Measurements from ENCODE around the gene ABHD14A. TPM values are rescaled to one million over a fixed set of nuclear protein-coding genes. Genes with fewer than 3 reads are reported as not detected.
A peak's percentile ranks its signal among the peaks of the same experiment; 100 is the strongest.

ABHD14A gene
- total RNA-seq, 5 donors from 2014 or later (not counting 1 experiment from before 2014, with no cell fraction given): 14.3 to 26.5 (median 20.8) TPM

- Mint-ChIP-seq H3K4me3 (peak overlapping the region in 1 of 3 donors; percentile 37), H3K9me3 (no peaks in the 10 kb centered on the region), H3K36me3 (no peaks in the 10 kb centered on the region), H3K27ac (no peak overlapping the region), H3K4me1 (peaks cover 17 to 21% (median 19%) of the 10 kb centered on the region in 3 donors), H3K27me3 (no peaks in the 10 kb centered on the region)
- ATAC-seq (replicated peaks in 1 of 4): no peak
- Histone ChIP-seq H3K4me3 (ENCODE audit: control insufficient read depth in 1 of 2, extremely low read depth in 1 of 2, low read length in 1 of 2) (no peak overlapping the region), H3K27me3 (replicated peaks in 1 of 2; ENCODE audit: control insufficient read depth in 2 of 2, extremely low read depth in 1 of 2, insufficient read depth in 2 of 2, low read length in 1 of 2) (peaks cover 0 to 13% of the 10 kb centered on the region in 2 experiments), H3K27ac (ENCODE audit: low read length) (no peak overlapping the region), H3K9me3 (no peaks in the 10 kb centered on the region), H3K4me1 (ENCODE audit: control insufficient read depth in 1 of 2, extremely low read depth in 1 of 2, insufficient read depth in 2 of 2, low read length in 2 of 2) (peaks cover 2 to 26% of the 10 kb centered on the region in 2 experiments), H3K36me3 (ENCODE audit: control insufficient read depth in 2 of 2, extremely low read depth in 1 of 2, insufficient read depth in 1 of 2, low read length in 1 of 2) (no peaks in the 10 kb centered on the region)
- no peak for DNase-seq
- 100% methylated on average over 1 of the region's 4 CpGs for WGBS (ENCODE audit: insufficient coverage)
- ChIA-PET CTCF (interaction anchor here in 1 of 2 donors (1.0 to 1.1 kb wide), 2 partner anchors 118 to 138 kb away, joined by 3 read pairs; no protein-coding TSS in a partner anchor), POLR2A (interaction anchor here in 1 of 2 donors (0.6 kb wide), 1 partner anchor 400 kb away, joined by 4 read pairs; no protein-coding TSS in a partner anchor)
Measured at GRCh38 chr3:52004906-52005395, 30.1 kb downstream of the ABHD14A start.

- CTCF ChIA-PET: interaction anchor here (0.6 to 1.0 kb wide), 3 partner anchors 126 to 139 kb away, joined by 3 to 7 read pairs (median 3); no protein-coding TSS in a partner anchor
- peaks cover 17 to 21% (median 19%) of the 10 kb centered on the region in 3 donors for H3K4me1 Mint-ChIP-seq
- H3K27me3 Mint-ChIP-seq: no peaks in the 10 kb centered on the region
- H3K9me3 ChIP-seq: no peaks in the 10 kb centered on the region
- ATAC-seq (replicated peaks in 1 of 4): no peak
- H3K9me3 Mint-ChIP-seq: no peaks in the 10 kb centered on the region
- WGBS (ENCODE audit: insufficient coverage): 28% methylated on average over 9 of the region's 15 CpGs
- H3K27ac Mint-ChIP-seq: no peak overlapping the region
- H3K36me3 ChIP-seq (ENCODE audit: control insufficient read depth in 2 of 2, extremely low read depth in 1 of 2, insufficient read depth in 1 of 2, low read length in 1 of 2): no peaks in the 10 kb centered on the region
- H3K4me3 Mint-ChIP-seq: peak overlapping the region in 1 of 3 donors; percentile 37
- no peak overlapping the region for H3K4me3 ChIP-seq (ENCODE audit: control insufficient read depth in 1 of 2, extremely low read depth in 1 of 2, low read length in 1 of 2)
- no peak for DNase-seq
- peaks cover 2 to 26% of the 10 kb centered on the region in 2 experiments for H3K4me1 ChIP-seq (ENCODE audit: control insufficient read depth in 1 of 2, extremely low read depth in 1 of 2, insufficient read depth in 2 of 2, low read length in 2 of 2)
- H3K27ac ChIP-seq (ENCODE audit: low read length): no peak overlapping the region
- no peaks in the 10 kb centered on the region for H3K36me3 Mint-ChIP-seq
- POLR2A ChIA-PET: no interaction called here
- peaks cover 0 to 12% of the 10 kb centered on the region in 2 experiments for H3K27me3 ChIP-seq (replicated peaks in 1 of 2; ENCODE audit: control insufficient read depth in 2 of 2, extremely low read depth in 1 of 2, insufficient read depth in 2 of 2, low read length in 1 of 2)
Measured at GRCh38 chr3:52005571-52005986, 30.7 kb downstream of the ABHD14A start.

GRCh38 chr3:52006017-52006819 is 31.4 kb downstream of the ABHD14A start:
- WGBS (ENCODE audit: insufficient coverage): 66% methylated on average over 8 of the region's 8 CpGs
- no peaks in the 10 kb centered on the region for H3K36me3 Mint-ChIP-seq
- Histone ChIP-seq H3K27ac (ENCODE audit: low read length) (no peak overlapping the region), H3K4me1 (ENCODE audit: control insufficient read depth in 1 of 2, extremely low read depth in 1 of 2, insufficient read depth in 2 of 2, low read length in 2 of 2) (peaks cover 2 to 25% of the 10 kb centered on the region in 2 experiments), H3K27me3 (replicated peaks in 1 of 2; ENCODE audit: control insufficient read depth in 2 of 2, extremely low read depth in 1 of 2, insufficient read depth in 2 of 2, low read length in 1 of 2) (peaks cover 0 to 12% of the 10 kb centered on the region in 2 experiments), H3K36me3 (ENCODE audit: control insufficient read depth in 2 of 2, extremely low read depth in 1 of 2, insufficient read depth in 1 of 2, low read length in 1 of 2) (no peaks in the 10 kb centered on the region), H3K4me3 (ENCODE audit: control insufficient read depth in 1 of 2, extremely low read depth in 1 of 2, low read length in 1 of 2) (no peak overlapping the region), H3K9me3 (no peaks in the 10 kb centered on the region)
- H3K27ac Mint-ChIP-seq: no peak overlapping the region
- no peak for DNase-seq
- no peaks in the 10 kb centered on the region for H3K9me3 Mint-ChIP-seq
- CTCF ChIA-PET: interaction anchor here (0.6 to 1.0 kb wide), 3 partner anchors 125 to 139 kb away, joined by 3 to 7 read pairs (median 3); no protein-coding TSS in a partner anchor
- no peak for ATAC-seq (replicated peaks in 1 of 4)
- H3K27me3 Mint-ChIP-seq: no peaks in the 10 kb centered on the region
- POLR2A ChIA-PET: no interaction called here
- peaks cover 17 to 21% (median 19%) of the 10 kb centered on the region in 3 donors for H3K4me1 Mint-ChIP-seq
- peak overlapping the region in 1 of 3 donors; percentile 37 for H3K4me3 Mint-ChIP-seq

GRCh38 chr3:52006820-52007133 is 31.9 kb downstream of the ABHD14A start:
- 92% methylated on average over 2 of the region's 6 CpGs for WGBS (ENCODE audit: insufficient coverage)

GRCh38 chr3:52007291-52007690 is 32.4 kb downstream of the ABHD14A start:
- H3K36me3 Mint-ChIP-seq: no peaks in the 10 kb centered on the region
- no peaks in the 10 kb centered on the region for H3K9me3 Mint-ChIP-seq
- Histone ChIP-seq H3K4me1 (ENCODE audit: control insufficient read depth in 1 of 2, extremely low read depth in 1 of 2, insufficient read depth in 2 of 2, low read length in 2 of 2) (peaks cover 2 to 16% of the 10 kb centered on the region in 2 experiments), H3K9me3 (no peaks in the 10 kb centered on the region), H3K4me3 (ENCODE audit: control insufficient read depth in 1 of 2, extremely low read depth in 1 of 2, low read length in 1 of 2) (no peak overlapping the region), H3K27ac (ENCODE audit: low read length) (no peak overlapping the region), H3K36me3 (ENCODE audit: control insufficient read depth in 2 of 2, extremely low read depth in 1 of 2, insufficient read depth in 1 of 2, low read length in 1 of 2) (no peaks in the 10 kb centered on the region), H3K27me3 (replicated peaks in 1 of 2; ENCODE audit: control insufficient read depth in 2 of 2, extremely low read depth in 1 of 2, insufficient read depth in 2 of 2, low read length in 1 of 2) (peaks cover 0 to 6% of the 10 kb centered on the region in 2 experiments)
- no peak overlapping the region for H3K4me3 Mint-ChIP-seq
- DNase-seq: no peak
- CTCF ChIA-PET: no interaction called here
- POLR2A ChIA-PET: no interaction called here
- no CpG with 5 or more reads among the region's 4 CpGs for WGBS (ENCODE audit: insufficient coverage)
- no peaks in the 10 kb centered on the region for H3K27me3 Mint-ChIP-seq
- no peak for ATAC-seq (replicated peaks in 1 of 4)
- no peak overlapping the region for H3K27ac Mint-ChIP-seq
- H3K4me1 Mint-ChIP-seq: peaks cover 11 to 14% (median 13%) of the 10 kb centered on the region in 3 donors

More at GRCh38 chr3:52006820-52007133, 31.9 kb downstream of the ABHD14A start:
- no peak for DNase-seq
- POLR2A ChIA-PET: no interaction called here
- no peak overlapping the region for H3K27ac ChIP-seq (ENCODE audit: low read length)
- H3K27ac Mint-ChIP-seq: no peak overlapping the region
- H3K36me3 Mint-ChIP-seq: no peaks in the 10 kb centered on the region
- no peaks in the 10 kb centered on the region for H3K36me3 ChIP-seq (ENCODE audit: control insufficient read depth in 2 of 2, extremely low read depth in 1 of 2, insufficient read depth in 1 of 2, low read length in 1 of 2)
- H3K4me1 Mint-ChIP-seq: peaks cover 12 to 17% (median 16%) of the 10 kb centered on the region in 3 donors
- peaks cover 2 to 19% of the 10 kb centered on the region in 2 experiments for H3K4me1 ChIP-seq (ENCODE audit: control insufficient read depth in 1 of 2, extremely low read depth in 1 of 2, insufficient read depth in 2 of 2, low read length in 2 of 2)
- CTCF ChIA-PET: no interaction called here
- ATAC-seq (replicated peaks in 1 of 4): no peak
- H3K9me3 Mint-ChIP-seq: no peaks in the 10 kb centered on the region
- no peak overlapping the region for H3K4me3 Mint-ChIP-seq
- H3K9me3 ChIP-seq: no peaks in the 10 kb centered on the region
- H3K27me3 ChIP-seq (replicated peaks in 1 of 2; ENCODE audit: control insufficient read depth in 2 of 2, extremely low read depth in 1 of 2, insufficient read depth in 2 of 2, low read length in 1 of 2): peaks cover 0 to 10% of the 10 kb centered on the region in 2 experiments
- H3K4me3 ChIP-seq (ENCODE audit: control insufficient read depth in 1 of 2, extremely low read depth in 1 of 2, low read length in 1 of 2): no peak overlapping the region
- H3K27me3 Mint-ChIP-seq: no peaks in the 10 kb centered on the region

GRCh38 chr3:52010431-52010830 is 35.6 kb downstream of the ABHD14A start:
- Histone ChIP-seq H3K4me1 (ENCODE audit: control insufficient read depth in 1 of 2, extremely low read depth in 1 of 2, insufficient read depth in 2 of 2, low read length in 2 of 2) (peaks cover 2 to 10% of the 10 kb centered on the region in 2 experiments), H3K9me3 (no peaks in the 10 kb centered on the region), H3K36me3 (ENCODE audit: control insufficient read depth in 2 of 2, extremely low read depth in 1 of 2, insufficient read depth in 1 of 2, low read length in 1 of 2) (no peaks in the 10 kb centered on the region), H3K27me3 (replicated peaks in 1 of 2; ENCODE audit: control insufficient read depth in 2 of 2, extremely low read depth in 1 of 2, insufficient read depth in 2 of 2, low read length in 1 of 2) (peaks cover 0 to 6% of the 10 kb centered on the region in 2 experiments), H3K27ac (ENCODE audit: low read length) (no peak overlapping the region), H3K4me3 (ENCODE audit: control insufficient read depth in 1 of 2, extremely low read depth in 1 of 2, low read length in 1 of 2) (no peak overlapping the region)
- ChIA-PET POLR2A (no interaction called here), CTCF (interaction anchor here in 1 of 2 donors (0.6 kb wide), 1 partner anchor 347 kb away, joined by 10 read pairs; no protein-coding TSS in a partner anchor)
- Mint-ChIP-seq H3K9me3 (no peaks in the 10 kb centered on the region), H3K27me3 (no peaks in the 10 kb centered on the region), H3K36me3 (no peaks in the 10 kb centered on the region), H3K4me3 (no peak overlapping the region), H3K4me1 (peaks cover 9% of the 10 kb centered on the region in 3 donors), H3K27ac (no peak overlapping the region)
- ATAC-seq (replicated peaks in 1 of 4) (no peak), DNase-seq (no peak)

Data from T-cell (primary cell).